H1 (cell line): ENCODE results near the gene HOTAIR. TPM values are rescaled to one million over a fixed set of nuclear protein-coding genes. Genes with fewer than 3 reads are reported as not detected.

ENCODE experiments used
- CTCF ChIA-PET: fragments of 300-600 bp; sonication (Branson Sonifier 250); formaldehyde crosslinking; loops from one replicate; lab custom pipeline; 2021; ENCODE audit not compliant: partially characterized antibody; lab: Charles Lee
- POLR2A ChIA-PET: fragments of 300-600 bp; sonication (Branson Sonifier 250); formaldehyde crosslinking; loops from one replicate; lab custom pipeline; 2021; ENCODE audit warnings: inconsistent platforms; ENCODE audit not compliant: partially characterized antibody; lab: Charles Lee
- DNase-seq, 2 experiments: peaks; one replicate each; pipeline versions ENCODE4 v3.0.0 to v3.0.0-alpha.2; 2010 to 2022; ENCODE audit warnings: low spot score in 2 of 2, low read depth in 1 of 2, mixed read lengths in 1 of 2
- FAIRE-seq: peaks from 2 replicates; lab custom pipeline; 2011; peaks lifted over from hg19 to GRCh38; lab: Jason Lieb, UNC
- H2AFZ ChIP-seq: 2 replicates; pipeline ENCODE4 v1.8.1; 2012; ENCODE audit warnings: low read length, inconsistent platforms
- H2AK5ac ChIP-seq: 2 replicates; pipeline ENCODE4 v1.6.1; 2013; ENCODE audit warnings: low read depth, low read length
- H2BK120ac ChIP-seq: replicated peaks from 2 replicates; pipeline ENCODE3; 2013; ENCODE audit warnings: low read depth, low read length, inconsistent platforms
- H2BK12ac ChIP-seq: 2 replicates; pipeline ENCODE4 v1.6.1; 2013; ENCODE audit warnings: low read depth, low read length
- H2BK15ac ChIP-seq: 2 replicates; pipeline ENCODE4 v1.6.1; 2013; ENCODE audit warnings: low read length
- H2BK20ac ChIP-seq: 2 replicates; pipeline ENCODE4 v1.6.1; 2013; ENCODE audit warnings: low read length
- H2BK5ac ChIP-seq: 2 replicates; pipeline ENCODE4 v1.6.1; 2013; ENCODE audit warnings: low read depth, low read length
- H3K14ac ChIP-seq: 2 replicates; pipeline ENCODE4 v1.6.1; 2013; ENCODE audit warnings: inconsistent platforms; ENCODE audit not compliant: insufficient read length
- H3K18ac ChIP-seq: 2 replicates; pipeline ENCODE4 v1.6.1; 2013; ENCODE audit warnings: low read length; ENCODE audit errors: extremely low read depth
- H3K23ac ChIP-seq: 2 replicates; pipeline ENCODE4 v1.6.1; 2013; ENCODE audit warnings: inconsistent platforms; ENCODE audit not compliant: insufficient read length
- H3K23me2 ChIP-seq: 2 replicates; pipeline ENCODE4 v1.6.1; 2013; ENCODE audit warnings: low read depth, low read length
- H3K27ac ChIP-seq: 2 replicates; pipeline ENCODE4 v1.6.1; 2011; ENCODE audit warnings: low read depth, low read length, inconsistent platforms
- H3K27me3 ChIP-seq, 4 experiments: replicated peaks in 1 of 4; 1 replicate in 1 of 4; 2 replicates in 3 of 4; pipeline versions ENCODE4 v1.6.1 to v1.8.1; 2011 to 2013; ENCODE audit warnings: low read length in 3 of 4, mild to moderate bottlenecking in 3 of 4, inconsistent platforms in 2 of 4, mixed read lengths in 2 of 4, moderate library complexity in 1 of 4; ENCODE audit not compliant: control insufficient read depth in 3 of 4, insufficient read depth in 3 of 4; ENCODE audit errors: extremely low read depth in 1 of 4
- H3K36me3 ChIP-seq, 4 experiments: 2 replicates each; pipeline versions ENCODE4 v1.6.1 to v1.8.1; 2011 to 2013; ENCODE audit warnings: mild to moderate bottlenecking in 4 of 4, low read length in 3 of 4, moderate library complexity in 2 of 4, control low read depth in 1 of 4, inconsistent platforms in 1 of 4; ENCODE audit not compliant: insufficient read depth in 4 of 4, control insufficient read depth in 2 of 4
- H3K4ac ChIP-seq: replicated peaks from 2 replicates; pipeline ENCODE3; 2013; ENCODE audit warnings: low read length, low read depth, mixed read lengths, inconsistent platforms; ENCODE audit not compliant: insufficient read length
- H3K4me1 ChIP-seq, 4 experiments: replicated peaks in 1 of 4; 1 replicate in 1 of 4; 2 replicates in 3 of 4; pipeline versions ENCODE4 v1.6.1 to v1.8.1; 2011 to 2013; ENCODE audit warnings: low read length in 3 of 4, inconsistent platforms in 2 of 4, mixed read lengths in 1 of 4; ENCODE audit not compliant: insufficient read depth in 4 of 4, control insufficient read depth in 3 of 4
- H3K4me2 ChIP-seq, 2 experiments: 2 replicates each; pipeline versions ENCODE4 v1.6.1 to v1.8.1; 2011 to 2013; ENCODE audit warnings: low read depth in 2 of 2, low read length in 2 of 2, control low read depth in 1 of 2, inconsistent platforms in 1 of 2, mild to moderate bottlenecking in 1 of 2; ENCODE audit not compliant: insufficient read depth in 1 of 2
- H3K4me3 ChIP-seq, 4 experiments: fragments of 200-600, 300-600 bp in 1 of 4; sonication (generic), shearing (Covaris generic), sonication (Bioruptor Twin) in 1 of 4; 2 replicates each; pipeline versions ENCODE4 v1.5.1 to v1.8.1; 2011 to 2016; ENCODE audit warnings: low read length in 4 of 4, low read depth in 3 of 4, control low read depth in 2 of 4, inconsistent platforms in 2 of 4, mild to moderate bottlenecking in 2 of 4, mixed read lengths in 1 of 4, moderate library complexity in 1 of 4; ENCODE audit not compliant: insufficient read depth in 2 of 4; ENCODE audit errors: extremely low read depth in 1 of 4
- H3K56ac ChIP-seq: replicated peaks from 2 replicates; pipeline ENCODE3; 2013; ENCODE audit warnings: low read depth, mild to moderate bottlenecking, mixed read lengths, low read length, inconsistent platforms; ENCODE audit not compliant: insufficient read length
- H3K79me1 ChIP-seq: 2 replicates; pipeline ENCODE4 v1.6.1; 2013; ENCODE audit warnings: low read depth, low read length, control low read depth
- H3K79me2 ChIP-seq, 2 experiments: 2 replicates each; pipeline versions ENCODE4 v1.6.1 to v1.8.1; 2012 to 2013; ENCODE audit warnings: low read length in 2 of 2, mild to moderate bottlenecking in 2 of 2, inconsistent platforms in 1 of 2; ENCODE audit not compliant: insufficient read depth in 2 of 2, control insufficient read depth in 1 of 2
- H3K9ac ChIP-seq, 4 experiments: replicated peaks in 1 of 4; 1 replicate in 1 of 4; 2 replicates in 3 of 4; pipeline versions ENCODE4 v1.6.1 to v1.8.1; 2011 to 2013; ENCODE audit warnings: low read depth in 3 of 4, low read length in 3 of 4, control low read depth in 2 of 4, mild to moderate bottlenecking in 2 of 4, moderate library complexity in 2 of 4, inconsistent platforms in 1 of 4; ENCODE audit errors: extremely low read depth in 1 of 4
- H3K9me3 ChIP-seq, 2 experiments: 2 replicates each; pipeline versions ENCODE4 v1.6.1 to v1.8.1; 2012 to 2013; ENCODE audit warnings: mild to moderate bottlenecking in 2 of 2, moderate library complexity in 2 of 2, control low read depth in 1 of 2, inconsistent platforms in 1 of 2, low read depth in 1 of 2, low read length in 1 of 2, mixed read lengths in 1 of 2; ENCODE audit not compliant: insufficient read depth in 2 of 2
- H4K20me1 ChIP-seq, 2 experiments: replicated peaks in 1 of 2; 2 replicates each; pipeline versions ENCODE3 to v1.8.1; 2011 to 2013; ENCODE audit warnings: inconsistent platforms in 2 of 2, low read length in 2 of 2, mild to moderate bottlenecking in 1 of 2; ENCODE audit not compliant: insufficient read depth in 2 of 2, control insufficient read depth in 1 of 2
- H4K5ac ChIP-seq: 2 replicates; pipeline ENCODE4 v1.6.1; 2013; ENCODE audit warnings: low read length, low read depth, mixed read lengths, inconsistent platforms; ENCODE audit not compliant: insufficient read length
- H4K8ac ChIP-seq: 2 replicates; pipeline ENCODE4 v1.8.0; 2013; ENCODE audit warnings: mild to moderate bottlenecking, moderate library complexity, low read length, inconsistent platforms; ENCODE audit not compliant: insufficient read depth; ENCODE audit errors: extremely low read depth
- H4K91ac ChIP-seq: replicated peaks from 2 replicates; pipeline ENCODE3; 2013; ENCODE audit warnings: low read length, mixed read lengths, inconsistent platforms; ENCODE audit not compliant: insufficient read length
- ATF3 ChIP-seq: IDR thresholded peaks from 2 replicates; pipeline ENCODE4 v1.6.1; 2011; ENCODE audit warnings: low read depth, mild to moderate bottlenecking, low read length; ENCODE audit not compliant: insufficient read depth
- CBX8 ChIP-seq: fragments of 300-800, 300-1000 bp; sonication (generic); IDR thresholded peaks from 2 replicates; pipeline ENCODE4 v1.7.1; 2016; ENCODE audit warnings: low read depth, low read length, borderline replicate concordance
- CHD2 ChIP-seq: IDR thresholded peaks from 2 replicates; pipeline ENCODE4 v1.6.1; 2012; ENCODE audit warnings: low read length, improper control_type of control experiment
- KDM5A ChIP-seq: fragments of 200-600 bp; IDR thresholded peaks from 2 replicates; pipeline ENCODE4 v1.7.1; 2012; ENCODE audit warnings: mild to moderate bottlenecking, low read length, inconsistent platforms, mixed read lengths
- NANOG ChIP-seq: IDR thresholded peaks from 2 replicates; pipeline ENCODE4 v1.6.1; 2011; ENCODE audit warnings: low read length, low read depth, mild to moderate bottlenecking, inconsistent platforms; ENCODE audit not compliant: insufficient read depth, poor library complexity, severe bottlenecking
- NRF1 ChIP-seq: IDR thresholded peaks from 2 replicates; pipeline ENCODE4 v1.6.1; 2011; ENCODE audit warnings: mild to moderate bottlenecking, low read depth, low read length, improper control_type of control experiment
- PHF8 ChIP-seq: fragments of 200-600 bp; sonication (generic); conservative IDR thresholded peaks from 2 replicates; pipeline ENCODE4 v1.7.1; 2012; ENCODE audit warnings: low read depth, mild to moderate bottlenecking, inconsistent platforms, low read length, moderate library complexity
- POU5F1 ChIP-seq: IDR thresholded peaks from 2 replicates; pipeline ENCODE4 v1.6.1; 2011; ENCODE audit warnings: low read depth, mild to moderate bottlenecking, low read length, moderate library complexity
- RNF2 ChIP-seq: fragments of 200-900, 300-1000 bp; sonication (generic); IDR thresholded peaks from 2 replicates; pipeline ENCODE4 v1.7.1; 2016; ENCODE audit warnings: borderline replicate concordance, low read depth, mild to moderate bottlenecking, antibody characterized with exemption, low read length; ENCODE audit not compliant: poor library complexity, severe bottlenecking; ENCODE audit errors: missing control alignments
- SAP30 ChIP-seq: fragments of 300-600 bp; sonication (generic); IDR thresholded peaks from 2 replicates; pipeline ENCODE4 v1.7.1; 2012; ENCODE audit warnings: low read length, moderate library complexity, mild to moderate bottlenecking, inconsistent platforms; ENCODE audit not compliant: insufficient read depth, insufficient replicate concordance
- SP4 ChIP-seq: IDR thresholded peaks from 2 replicates; pipeline ENCODE4 v1.6.1; 2012; ENCODE audit warnings: low read length, inconsistent platforms
- WGBS, 2 experiments: shearing (Covaris generic) in 1 of 2; methylation state at CpG; one replicate each; pipeline versions ENCODE4 v1.1.6 to v1.1.7; 2013 to 2015; ENCODE audit warnings: low lambda C conversion rate in 2 of 2, mixed read lengths in 2 of 2, inconsistent platforms in 1 of 2, low coverage in 1 of 2, missing lambda C conversion rate in 1 of 2; ENCODE audit not compliant: insufficient replicate concordance in 2 of 2, insufficient coverage in 1 of 2, insufficient read length in 1 of 2; ENCODE audit errors: extremely low coverage in 1 of 2, missing lambda C conversion rate in 1 of 2; 5-methylcytosine and 5-hydroxymethylcytosine counted together
- polyA plus RNA-seq, 7 experiments: library from polyadenylated mRNA; depleted of rRNA in 3 of 7; stranded (reverse) in 5 of 7; unstranded in 2 of 7; fragments of >200 nt in 5 of 7; fragments of 200-250 nt in 2 of 7; gene quantifications; 1 replicate in 5 of 7; 2 replicates in 1 of 7; 4 replicates in 1 of 7; pipeline versions ENCODE4 v1.2.1 to v1.2.3, GENCODE V29; 2011 to 2013; ENCODE audit warnings: missing spikeins in 2 of 7, mixed read lengths in 2 of 7
- total RNA-seq: library from RNA; stranded (reverse); fragmentation: NEBNext Ultra II Directional; extraction: Animal tissue kit (Norgen Biotek cat#: 25700); gene quantifications from 2 replicates; pipeline ENCODE4 v1.2.1, GENCODE V29; 2021

The HOTAIR gene
- total and polyA plus RNA-seq, 2 of the 8 experiments (the other 6 are each of a cell fraction or from before 2014, with no cell fraction given) = not detected

- no peaks in the 10 kb centered on the region for H3K9me3 ChIP-seq
- ChIA-PET POLR2A (interaction anchor here (0.8 to 1.4 kb wide), 4 partner anchors 9 to 21 kb away, joined by 3 to 6 read pairs (median 4); partner anchors contain the start of gene HOXC8), CTCF (interaction anchor here (0.6 to 11.3 kb wide), 15 partner anchors 8 to 219 kb away, joined by 3 to 154 read pairs (median 6); partner anchors contain the start of genes HOXC10, HOXC5 and HOXC8)
- H3K9ac ChIP-seq = no peak overlapping the region
- H3K79me1 ChIP-seq = no peaks in the 10 kb centered on the region
- no peak overlapping the region for H2AK5ac ChIP-seq
- no peak for DNase-seq
- H2AFZ ChIP-seq = no peak overlapping the region
- H3K27ac ChIP-seq = no peak overlapping the region
- H3K23ac ChIP-seq = no peak overlapping the region
- H2BK20ac ChIP-seq = no peak overlapping the region
- no peak overlapping the region for H3K4ac ChIP-seq
- no peak overlapping the region for H2BK120ac ChIP-seq
- H2BK15ac ChIP-seq = no peak overlapping the region
- H3K56ac ChIP-seq = no peak overlapping the region
- peak overlapping the region in 2 of 4 experiments; percentile 26 to 42; a peak in 4 of 8 replicates for H3K4me3 ChIP-seq
- peaks cover 4% of the 10 kb centered on the region; the same call in 1 of the 2 replicates for H3K23me2 ChIP-seq
- H2BK12ac ChIP-seq = 0 out of 2 replicates have a peak overlapping the region, but pooled peaks have one; percentile 50
- H2BK5ac ChIP-seq = no peak overlapping the region
- peak overlapping the region; percentile 43 to 64 for H3K4me2 ChIP-seq
- FAIRE-seq = no peak
- peaks cover 0 to 12% (median 0%) of the 10 kb centered on the region in 4 experiments; a peak in 1 of 8 replicates for H3K36me3 ChIP-seq
- no peaks in the 10 kb centered on the region for H3K79me2 ChIP-seq
- no peak overlapping the region for H3K18ac ChIP-seq
- no peak overlapping the region for H3K14ac ChIP-seq
- no peak overlapping the region for H4K91ac ChIP-seq
- H4K8ac ChIP-seq = no peak overlapping the region
- 5% methylated on average over 34 of the region's 35 CpGs; no CpG with 5 or more reads in 1 of the 2 experiments for WGBS, 2 experiments
- H3K27me3 ChIP-seq = peaks cover 98 to 100% (median 100%) of the 10 kb centered on the region in 4 experiments
- H4K5ac ChIP-seq = no peak overlapping the region
- H3K4me1 ChIP-seq = peaks cover 0 to 14% (median 7%) of the 10 kb centered on the region in 4 experiments; a peak in 5 of 7 replicates
- peaks cover 19 to 24% of the 10 kb centered on the region in 2 experiments for H4K20me1 ChIP-seq
- TF ChIP-seq CBX8 = 0 out of 2 replicates have a peak, but pooled peaks have one; percentile 5
- no peak for TF ChIP-seq PHF8
- TF ChIP-seq POU5F1 = no peak
- TF ChIP-seq NANOG = no peak
- 0 out of 2 replicates have a peak, but pooled peaks have one; percentile 20 for TF ChIP-seq CHD2
- no peak for TF ChIP-seq NRF1
- TF ChIP-seq KDM5A = no peak
- no peak for TF ChIP-seq RNF2
- TF ChIP-seq SAP30 = no peak
- no peak for TF ChIP-seq SP4
- TF ChIP-seq ATF3 = peak; percentile 71; the same call in 1 of the 2 replicates
These were observed 24.9 kb upstream of the HOTAIR start for GRCh38 chr12:53999559-54000115.
